ENCODE measurements around the gene UNC5A.

GRCh38 chr5:176836811-176837706 lies 26.7 kb downstream of the UNC5A start:
- TF ChIP-seq CTCF (conservative IDR thresholded peaks at IDR 0.05) (no peak), EZH2 (IDR thresholded peaks at IDR 0.05; ENCODE audit: low read depth) (no peak)

Data from PC-9 (cell line).